Measurements from ENCODE around the gene CXCL11.
"Not testable (repeated sequence)": the region's sequence is repeated elsewhere in the genome, so short reads cannot be mapped to it uniquely, and the experiment has no call there.

DNA sequence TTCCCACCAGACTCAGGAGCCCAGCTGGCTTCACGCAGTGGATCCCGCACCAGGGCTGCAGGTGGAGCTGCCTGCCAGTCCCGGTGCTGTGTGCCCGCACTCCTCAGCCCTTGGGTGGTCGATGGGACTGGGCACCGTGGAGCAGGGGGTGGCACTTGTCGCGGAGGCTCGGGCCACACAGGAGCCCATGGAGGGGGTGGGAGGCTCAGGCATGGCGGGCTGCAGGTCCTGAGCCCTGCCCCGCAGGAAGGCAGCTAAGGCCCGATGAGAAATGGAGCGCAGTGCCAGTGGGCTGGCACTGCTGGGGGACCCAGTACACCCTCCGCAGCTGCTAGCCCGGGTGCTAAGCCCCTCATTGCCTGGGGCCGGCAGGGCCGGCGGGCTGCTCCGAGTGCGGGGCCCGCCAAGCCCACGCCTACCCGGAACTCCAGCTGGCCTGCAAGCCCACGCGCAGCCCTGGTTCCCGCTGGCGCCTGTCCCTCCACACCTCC is 14.7 kb upstream of the CXCL11 start:
- TF ChIP-seq SMC3 (IDR thresholded peaks at IDR 0.05; ENCODE audit: low read depth, low read length); CTCF (IDR thresholded peaks at IDR 0.05): not testable (repeated sequence)
